Neuronal stem cell (in vitro differentiated cells): ENCODE measurements around the gene DUOX1.

Experiments
- DNase-seq: peaks from one replicate; pipeline ENCODE4 v3.0.0-alpha.2; 2013; ENCODE audit warnings: low spot score
- H2AFZ ChIP-seq: one replicate; pipeline ENCODE4 v1.6.1; 2013; ENCODE audit warnings: mild to moderate bottlenecking, low read length, inconsistent platforms
- H2AK5ac ChIP-seq: 2 replicates; pipeline ENCODE4 v1.6.1; 2013; ENCODE audit warnings: low read depth, mild to moderate bottlenecking, inconsistent platforms, low read length, moderate library complexity, mixed read lengths
- H2BK120ac ChIP-seq: 2 replicates; pipeline ENCODE4 v1.6.1; 2013; ENCODE audit warnings: low read depth, mild to moderate bottlenecking, inconsistent platforms, low read length, moderate library complexity, mixed read lengths
- H2BK12ac ChIP-seq: one replicate; pipeline ENCODE4 v1.6.1; 2013; ENCODE audit warnings: low read length, inconsistent platforms
- H2BK15ac ChIP-seq: 2 replicates; pipeline ENCODE4 v1.6.1; 2013; ENCODE audit warnings: mild to moderate bottlenecking, low read length, inconsistent platforms, mixed read lengths
- H2BK5ac ChIP-seq: one replicate; pipeline ENCODE4 v1.6.1; 2013; ENCODE audit warnings: inconsistent platforms, mild to moderate bottlenecking, low read length, moderate library complexity
- H3K14ac ChIP-seq: one replicate; pipeline ENCODE4 v1.6.1; 2013; ENCODE audit warnings: low read length, inconsistent platforms
- H3K18ac ChIP-seq: 2 replicates; pipeline ENCODE4 v1.6.1; 2013; ENCODE audit warnings: low read length, inconsistent platforms
- H3K23ac ChIP-seq: 2 replicates; pipeline ENCODE4 v1.6.1; 2013; ENCODE audit warnings: low read depth, mild to moderate bottlenecking, mixed read lengths, low read length, inconsistent platforms; ENCODE audit not compliant: poor library complexity
- H3K27ac ChIP-seq: replicated peaks from 3 replicates; pipeline ENCODE4 v1.5.1; 2013; ENCODE audit warnings: low read length, inconsistent platforms
- H3K27me3 ChIP-seq, 3 experiments: 2 replicates each; pipeline ENCODE4 v1.6.1; 2013; ENCODE audit warnings: low read length in 3 of 3, mild to moderate bottlenecking in 2 of 3, inconsistent platforms in 1 of 3, low read depth in 1 of 3, mixed read lengths in 1 of 3, moderate library complexity in 1 of 3; ENCODE audit not compliant: control insufficient read depth in 3 of 3, insufficient read depth in 3 of 3
- H3K36me3 ChIP-seq, 2 donors: replicated peaks in 1 of 2; 2 replicates each; pipeline ENCODE4 v1.6.1; 2013; ENCODE audit warnings: low read length in 2 of 2; ENCODE audit not compliant: control insufficient read depth in 2 of 2, insufficient read depth in 2 of 2
- H3K4ac ChIP-seq: 2 replicates; pipeline ENCODE4 v1.6.1; 2013; ENCODE audit warnings: inconsistent platforms, mild to moderate bottlenecking, low read length, moderate library complexity
- H3K4me1 ChIP-seq, 2 donors: 1 replicate in 1 of 2; 2 replicates in 1 of 2; pipeline ENCODE4 v1.6.1; 2013; ENCODE audit warnings: low read length in 2 of 2, low read depth in 1 of 2; ENCODE audit not compliant: control insufficient read depth in 2 of 2, insufficient read depth in 1 of 2
- H3K4me2 ChIP-seq: one replicate; pipeline ENCODE4 v1.6.1; 2013; ENCODE audit warnings: mild to moderate bottlenecking, low read length, inconsistent platforms; ENCODE audit not compliant: insufficient read depth, poor library complexity, severe bottlenecking
- H3K4me3 ChIP-seq, 2 donors: 2 replicates each; pipeline ENCODE4 v1.5.1; 2013; ENCODE audit warnings: low read length in 2 of 2, mild to moderate bottlenecking in 2 of 2, inconsistent platforms in 1 of 2, moderate library complexity in 1 of 2
- H3K79me1 ChIP-seq: one replicate; pipeline ENCODE4 v1.6.1; 2013; ENCODE audit warnings: low read depth, mild to moderate bottlenecking, inconsistent platforms, low read length, moderate library complexity
- H3K9ac ChIP-seq: one replicate; pipeline ENCODE4 v1.6.1; 2013; ENCODE audit warnings: mild to moderate bottlenecking, low read depth, low read length, inconsistent platforms; ENCODE audit not compliant: poor library complexity
- H3K9me3 ChIP-seq, 2 donors: replicated peaks in 1 of 2; 2 replicates each; pipeline versions ENCODE3 to v1.6.1; 2013; ENCODE audit warnings: low read length in 2 of 2, mild to moderate bottlenecking in 2 of 2, inconsistent platforms in 1 of 2, low read depth in 1 of 2, mixed read lengths in 1 of 2, moderate library complexity in 1 of 2; ENCODE audit not compliant: control insufficient read depth in 2 of 2, insufficient read depth in 1 of 2
- H4K8ac ChIP-seq: one replicate; pipeline ENCODE4 v1.6.1; 2013; ENCODE audit warnings: low read depth, mild to moderate bottlenecking, inconsistent platforms, low read length, moderate library complexity
- H4K91ac ChIP-seq: one replicate; pipeline ENCODE4 v1.6.1; 2013; ENCODE audit warnings: low read length, low read depth, mild to moderate bottlenecking, inconsistent platforms; ENCODE audit not compliant: poor library complexity
- WGBS, 2 donors: extraction: QIAGEN DNeasy Blood & Tissue Kit; methylation state at CpG; one replicate each; pipeline ENCODE4 v1.1.7; 2013; ENCODE audit warnings: missing lambda C conversion rate in 2 of 2, mixed read lengths in 1 of 2; ENCODE audit not compliant: insufficient read length in 2 of 2, insufficient replicate concordance in 1 of 2; ENCODE audit errors: extremely low coverage in 2 of 2; 5-methylcytosine and 5-hydroxymethylcytosine counted together

DUOX1 gene

DNA sequence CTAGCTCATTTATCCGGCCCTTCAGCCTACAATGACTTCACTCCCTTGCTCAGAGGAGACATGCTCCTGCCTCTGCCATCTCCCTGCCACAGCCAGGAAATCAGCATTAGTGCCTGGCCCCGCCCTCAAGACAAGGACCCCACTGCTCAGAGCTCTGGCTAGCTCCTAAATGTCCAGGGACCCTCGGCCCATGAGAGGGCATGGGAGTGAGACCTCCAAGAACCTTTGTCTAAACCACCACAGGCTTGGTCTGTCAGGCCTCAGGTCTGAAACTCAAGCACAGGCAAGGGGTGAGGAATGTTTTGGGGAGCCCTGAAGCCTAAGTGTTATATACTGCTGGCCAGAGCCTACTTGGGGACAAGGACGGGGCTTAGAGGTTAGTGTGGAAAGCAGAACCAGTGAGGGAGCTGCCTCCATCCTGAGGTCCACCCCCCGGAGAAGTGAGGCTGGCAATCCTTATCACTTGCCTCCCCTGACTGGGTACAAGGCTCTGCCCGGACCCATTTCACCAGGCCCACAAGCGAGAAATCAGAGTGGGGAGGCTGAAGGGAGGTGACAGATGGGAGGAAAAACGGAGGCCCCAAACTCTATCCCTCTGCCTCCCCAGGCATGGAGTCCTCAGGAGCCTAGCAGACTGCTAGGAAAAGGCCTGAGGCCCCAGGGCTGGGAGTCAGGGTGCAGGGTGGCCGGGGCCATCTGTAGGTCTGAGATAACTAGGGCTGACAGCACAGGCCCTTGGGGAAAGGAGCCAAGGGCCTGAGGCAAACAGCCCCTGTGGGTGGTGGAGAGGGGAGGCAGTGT is 39.2 kb downstream of the DUOX1 start:
- Histone ChIP-seq H3K14ac (no peak overlapping the region), H2BK15ac (no peak overlapping the region), H3K9ac (no peak overlapping the region), H2BK12ac (no peak overlapping the region), H3K18ac (no peak overlapping the region), H2BK5ac (no peak overlapping the region), H3K36me3 (peaks cover 18 to 49% of the 10 kb centered on the region in 2 donors), H3K79me1 (peaks cover 1% of the 10 kb centered on the region), H2AFZ (no peak overlapping the region), H3K4ac (no peak overlapping the region), H3K4me2 (no peak overlapping the region), H2BK120ac (no peak overlapping the region), H4K8ac (no peak overlapping the region), H3K27me3 (no peaks in the 10 kb centered on the region), H2AK5ac (no peak overlapping the region), H4K91ac (no peak overlapping the region), H3K9me3 (no peaks in the 10 kb centered on the region), H3K4me1 (peaks cover 3 to 8% of the 10 kb centered on the region in 2 donors), H3K4me3 (no peak overlapping the region), H3K23ac (no peak overlapping the region), H3K27ac (no peak overlapping the region)
- DNase-seq = no peak
- WGBS, 2 donors = no CpG with 5 or more reads among the region's 9 CpGs

DNA sequence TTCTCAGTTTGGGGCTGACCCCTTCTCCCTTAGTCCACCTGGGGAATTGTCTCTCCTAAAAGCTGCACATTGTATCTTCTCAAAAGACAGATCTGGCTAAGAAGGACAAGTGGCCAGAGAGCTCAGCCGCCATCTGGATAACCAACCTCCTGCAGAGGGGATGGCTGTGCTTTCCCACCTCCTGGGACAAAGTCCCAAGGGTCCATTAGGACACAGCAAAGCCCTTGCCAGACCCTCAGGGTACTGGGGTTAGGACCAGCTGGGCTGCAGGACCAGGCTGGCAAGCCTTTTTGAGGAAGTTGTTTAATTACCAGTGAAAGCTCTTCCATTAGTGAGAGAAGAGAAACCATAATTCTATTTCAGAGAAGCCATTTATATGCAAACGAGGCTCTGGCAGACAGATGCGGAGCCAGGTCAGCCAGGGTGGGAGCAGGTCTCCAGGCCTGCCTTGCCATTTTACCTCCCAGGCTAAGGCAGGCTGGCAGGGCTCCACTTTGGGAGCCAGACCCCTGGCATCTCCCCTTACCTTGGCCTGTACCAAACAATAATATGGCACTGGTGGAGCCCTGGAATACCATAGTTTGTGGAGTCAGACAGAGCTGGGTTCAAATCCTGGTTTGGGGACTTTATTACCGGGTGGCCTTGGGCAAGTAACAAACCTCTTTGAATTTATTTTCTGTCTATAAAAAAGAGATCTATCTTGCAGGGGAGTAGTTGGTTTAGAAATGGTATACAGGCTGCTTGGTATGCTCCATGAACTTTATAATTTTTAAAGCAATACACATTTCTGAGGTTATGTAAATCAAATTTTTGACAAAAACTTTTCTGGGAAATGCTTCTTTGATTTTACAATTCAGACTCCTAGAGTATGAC is 40.0 kb downstream of the DUOX1 start:
- Histone ChIP-seq H2AK5ac (no peak overlapping the region), H4K8ac (no peak overlapping the region), H3K4me2 (no peak overlapping the region), H2BK120ac (no peak overlapping the region), H2BK5ac (no peak overlapping the region), H3K9me3 (no peaks in the 10 kb centered on the region), H2AFZ (no peak overlapping the region), H3K14ac (no peak overlapping the region), H3K79me1 (peaks cover 1% of the 10 kb centered on the region), H3K9ac (no peak overlapping the region), H3K4me3 (no peak overlapping the region), H4K91ac (no peak overlapping the region), H2BK12ac (no peak overlapping the region), H3K4ac (no peak overlapping the region), H3K23ac (no peak overlapping the region), H3K36me3 (peaks cover 21 to 58% of the 10 kb centered on the region in 2 donors), H2BK15ac (no peak overlapping the region), H3K27ac (no peak overlapping the region), H3K4me1 (peaks cover 3 to 8% of the 10 kb centered on the region in 2 donors), H3K18ac (no peak overlapping the region), H3K27me3 (no peaks in the 10 kb centered on the region)
- DNase-seq = no peak
- no CpG with 5 or more reads among the region's 4 CpGs for WGBS, 2 donors

DNA sequence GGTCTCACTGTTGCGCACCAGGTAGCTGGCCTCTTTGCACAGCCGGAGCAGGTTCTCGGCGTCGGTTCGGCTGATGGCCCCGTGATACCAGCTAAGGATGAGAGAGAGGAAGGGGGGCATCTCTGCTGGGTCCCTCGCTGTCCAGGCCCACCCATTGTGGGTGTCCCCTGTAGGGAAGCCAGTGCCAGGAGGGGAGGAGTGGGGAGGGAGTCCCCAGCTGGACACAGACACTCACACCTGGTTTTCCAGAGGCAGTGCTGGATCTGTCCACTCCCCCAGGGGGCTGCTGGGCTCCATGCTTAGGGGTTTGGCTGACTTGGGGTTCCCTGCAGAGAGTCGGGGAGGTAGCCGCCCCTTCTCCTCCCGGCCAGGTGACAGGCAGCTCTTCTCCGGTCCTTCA is 42.1 kb downstream of the DUOX1 start:
- H3K27ac ChIP-seq = no peak overlapping the region
- H2AFZ ChIP-seq = no peak overlapping the region
- no peak overlapping the region for H4K8ac ChIP-seq
- H2AK5ac ChIP-seq = no peak overlapping the region
- no peaks in the 10 kb centered on the region for H3K9me3 ChIP-seq
- H3K36me3 ChIP-seq = peaks cover 22 to 76% of the 10 kb centered on the region in 2 donors
- peaks cover 0 to 5% of the 10 kb centered on the region in 2 donors for H3K4me1 ChIP-seq
- no peak overlapping the region for H2BK12ac ChIP-seq
- H3K27me3 ChIP-seq = no peaks in the 10 kb centered on the region
- H3K23ac ChIP-seq = no peak overlapping the region
- no peak overlapping the region for H2BK5ac ChIP-seq
- no peak overlapping the region for H3K14ac ChIP-seq
- no CpG with 5 or more reads among the region's 12 CpGs for WGBS, 2 donors
- H2BK120ac ChIP-seq = no peak overlapping the region
- H3K4ac ChIP-seq = no peak overlapping the region
- DNase-seq = no peak
- no peak overlapping the region for H3K4me2 ChIP-seq
- no peak overlapping the region for H3K9ac ChIP-seq
- H2BK15ac ChIP-seq = no peak overlapping the region
- no peak overlapping the region for H3K4me3 ChIP-seq
- no peak overlapping the region for H4K91ac ChIP-seq
- no peak overlapping the region for H3K18ac ChIP-seq
- H3K79me1 ChIP-seq = peaks cover under 1% of the 10 kb centered on the region

DNA sequence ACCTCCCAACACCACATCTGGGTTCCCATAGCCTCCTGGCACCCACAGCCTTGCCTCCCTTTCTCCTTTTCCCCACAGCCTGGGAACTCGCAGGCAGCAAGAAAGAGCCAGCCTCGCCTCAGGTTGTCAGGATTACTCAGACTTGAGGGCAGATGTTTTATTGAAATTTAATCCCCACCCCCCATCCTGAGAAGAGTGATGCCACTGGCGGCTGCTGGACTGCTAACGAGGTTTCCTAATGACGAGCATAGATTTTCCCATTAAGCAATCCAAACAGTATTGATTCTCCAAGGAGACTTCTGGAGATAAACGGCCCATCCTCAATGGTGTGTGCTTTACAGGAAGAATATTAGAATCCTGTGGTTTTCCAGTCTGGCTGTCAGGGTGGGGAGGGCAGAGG is 44.3 kb downstream of the DUOX1 start:
- no CpG with 5 or more reads among the region's 6 CpGs for WGBS, 2 donors
- no peak overlapping the region for H3K4me2 ChIP-seq
- no peak overlapping the region for H3K4ac ChIP-seq
- no peak overlapping the region for H3K4me3 ChIP-seq
- peaks cover 27 to 86% of the 10 kb centered on the region in 2 donors for H3K36me3 ChIP-seq
- no peak overlapping the region for H3K27ac ChIP-seq
- H3K4me1 ChIP-seq = no peaks in the 10 kb centered on the region
- DNase-seq = no peak
- no peak overlapping the region for H2BK12ac ChIP-seq
- H3K79me1 ChIP-seq = peaks cover 2% of the 10 kb centered on the region
- H4K91ac ChIP-seq = no peak overlapping the region
- H3K14ac ChIP-seq = no peak overlapping the region
- H3K9me3 ChIP-seq = no peaks in the 10 kb centered on the region
- no peak overlapping the region for H3K9ac ChIP-seq
- no peak overlapping the region for H2AFZ ChIP-seq
- no peak overlapping the region for H3K23ac ChIP-seq
- H2AK5ac ChIP-seq = no peak overlapping the region
- H3K18ac ChIP-seq = no peak overlapping the region
- H2BK5ac ChIP-seq = no peak overlapping the region
- H4K8ac ChIP-seq = no peak overlapping the region
- H2BK120ac ChIP-seq = no peak overlapping the region
- no peak overlapping the region for H2BK15ac ChIP-seq
- H3K27me3 ChIP-seq = no peaks in the 10 kb centered on the region
